H54 (cell line): ENCODE measurements around the gene ABCA13.
"Not testable (repeated sequence)": the region's sequence is repeated elsewhere in the genome, so short reads cannot be mapped to it uniquely, and the experiment has no call there.

Source experiments
- DNase-seq: peaks from one replicate; pipeline ENCODE4 v3.0.0; 2011; ENCODE audit warnings: low spot score, mixed read lengths; ENCODE audit not compliant: insufficient read length
- FAIRE-seq: peaks from 3 replicates; lab custom pipeline; 2011; peaks lifted over from hg19 to GRCh38; lab: Jason Lieb, UNC
- POLR2A ChIP-seq: IDR thresholded peaks from 2 replicates; pipeline ENCODE4 v1.6.1; 2011; ENCODE audit warnings: low read depth, mild to moderate bottlenecking, low read length

Gene ABCA13

GRCh38 chr7:48182718-48183369 is 11.6 kb downstream of the ABCA13 start:
- FAIRE-seq, result no peak
- TF ChIP-seq POLR2A, result no peak
- no peak for DNase-seq

DNA sequence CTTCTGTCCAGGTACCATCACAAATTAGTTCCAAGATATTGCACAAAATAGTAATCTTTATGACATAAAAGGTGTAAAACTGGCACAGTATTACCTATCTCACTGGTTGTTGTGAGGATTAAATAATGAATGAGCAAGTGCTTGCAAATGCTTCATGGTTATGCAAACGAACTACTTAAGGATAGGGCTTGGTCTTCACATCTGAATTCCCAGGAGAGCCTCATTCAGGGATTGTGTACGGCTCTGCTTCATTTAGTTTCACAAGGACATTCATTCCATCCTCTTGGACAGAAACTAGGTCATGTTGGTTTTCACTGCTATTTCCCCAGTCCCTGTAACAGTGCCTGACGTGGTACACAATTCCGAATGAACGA is 12.1 kb downstream of the ABCA13 start:
- no peak for TF ChIP-seq POLR2A
- no peak for DNase-seq
- peak; percentile 6 for FAIRE-seq

DNA sequence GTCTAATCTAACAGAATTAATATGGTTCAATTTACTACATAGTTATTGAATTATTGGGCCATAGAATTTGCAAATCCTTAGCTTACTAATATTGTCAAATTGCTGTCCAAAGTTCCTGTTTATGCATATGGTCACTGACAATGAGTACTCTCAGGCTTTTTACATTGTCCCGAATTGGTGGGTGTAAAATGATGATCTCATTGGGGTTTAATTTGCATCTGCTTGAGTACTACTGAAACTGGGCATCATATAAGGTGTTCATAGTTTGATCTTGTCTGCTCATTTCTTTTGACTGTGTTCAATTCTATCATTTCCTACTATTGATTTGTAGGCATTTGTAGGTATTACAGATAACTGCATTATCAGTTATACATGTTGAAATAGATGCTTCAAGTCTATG is 12.7 kb downstream of the ABCA13 start:
- TF ChIP-seq POLR2A, result no peak
- DNase-seq (no peak), FAIRE-seq (no peak)

DNA sequence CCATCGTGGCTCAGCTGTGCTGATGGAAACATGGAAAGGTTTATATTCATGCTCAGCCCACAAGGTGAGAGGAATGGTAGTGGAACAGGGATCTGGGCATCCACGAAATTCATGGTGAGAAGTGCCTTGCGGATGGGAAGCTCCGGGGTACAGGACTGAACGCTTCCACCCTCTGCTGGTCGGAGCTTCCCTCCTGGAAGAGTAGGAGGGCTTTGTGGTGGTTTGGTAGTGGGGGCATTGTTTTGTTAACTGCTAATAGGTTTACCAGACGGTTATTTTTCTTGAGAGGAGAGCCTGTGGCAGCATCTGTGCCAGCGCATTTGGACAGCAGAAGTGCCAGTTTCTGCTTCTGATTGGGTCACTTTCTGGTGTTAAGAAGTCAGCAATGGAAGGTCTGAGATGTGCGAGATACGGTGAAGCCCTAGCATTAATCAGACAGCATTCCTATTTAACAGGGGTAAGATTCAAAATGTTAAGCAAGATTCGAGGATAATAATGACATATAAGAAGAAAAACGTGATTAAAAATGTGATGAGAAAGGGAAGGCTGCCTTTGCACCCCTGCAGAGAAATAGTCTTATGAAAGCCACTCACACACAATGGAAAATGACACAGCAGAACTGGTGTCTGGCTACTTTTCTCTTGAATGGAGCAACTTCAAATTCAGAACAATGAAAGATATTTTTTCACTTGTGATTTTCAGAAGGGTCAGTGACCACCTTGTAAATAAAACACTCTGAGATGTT is 17.7 kb downstream of the ABCA13 start:
- no peak for DNase-seq
- FAIRE-seq, result peak; percentile 78
- no peak for TF ChIP-seq POLR2A

- DNase-seq, result no peak
- no peak for FAIRE-seq
- no peak for TF ChIP-seq POLR2A
Observed at GRCh38 chr7:48192996-48193395, 21.7 kb downstream of the ABCA13 start.

- DNase-seq, result no peak
- FAIRE-seq, result no peak
- TF ChIP-seq POLR2A, result no peak
Observed at GRCh38 chr7:48193421-48193820, 22.2 kb downstream of the ABCA13 start.

- not testable (repeated sequence) for DNase-seq, FAIRE-seq
Observed at GRCh38 chr7:48200946-48201589, 29.8 kb downstream of the ABCA13 start.

GRCh38 chr7:48202916-48203315 is 31.7 kb downstream of the ABCA13 start:
- not testable (repeated sequence) for FAIRE-seq, DNase-seq

DNA sequence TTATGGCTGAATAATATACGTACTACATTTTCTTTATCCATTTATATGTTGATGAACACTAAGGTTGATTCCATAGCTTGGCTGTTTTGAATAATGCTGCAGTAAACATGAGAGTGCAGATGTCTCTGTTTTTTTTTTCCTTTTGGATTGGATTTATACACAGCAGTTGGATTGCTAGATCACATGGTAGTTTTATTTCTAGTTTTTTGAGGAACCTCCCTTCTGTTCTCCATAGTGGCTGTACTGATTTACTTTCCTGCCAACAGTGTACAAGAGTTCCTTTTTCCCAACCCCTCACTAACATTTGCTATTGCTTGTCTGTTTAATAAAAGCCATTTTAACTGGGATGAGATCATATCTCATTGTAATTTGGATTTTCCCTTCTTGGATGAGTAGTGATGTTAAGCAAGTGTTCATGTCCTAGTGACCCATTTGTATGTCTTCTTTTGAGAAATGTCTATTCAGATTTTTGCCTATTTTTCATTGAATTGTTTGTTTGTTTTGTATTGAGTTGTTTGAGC is 36.0 kb downstream of the ABCA13 start:
- no peak for TF ChIP-seq POLR2A
- DNase-seq (no peak), FAIRE-seq (no peak)

DNA sequence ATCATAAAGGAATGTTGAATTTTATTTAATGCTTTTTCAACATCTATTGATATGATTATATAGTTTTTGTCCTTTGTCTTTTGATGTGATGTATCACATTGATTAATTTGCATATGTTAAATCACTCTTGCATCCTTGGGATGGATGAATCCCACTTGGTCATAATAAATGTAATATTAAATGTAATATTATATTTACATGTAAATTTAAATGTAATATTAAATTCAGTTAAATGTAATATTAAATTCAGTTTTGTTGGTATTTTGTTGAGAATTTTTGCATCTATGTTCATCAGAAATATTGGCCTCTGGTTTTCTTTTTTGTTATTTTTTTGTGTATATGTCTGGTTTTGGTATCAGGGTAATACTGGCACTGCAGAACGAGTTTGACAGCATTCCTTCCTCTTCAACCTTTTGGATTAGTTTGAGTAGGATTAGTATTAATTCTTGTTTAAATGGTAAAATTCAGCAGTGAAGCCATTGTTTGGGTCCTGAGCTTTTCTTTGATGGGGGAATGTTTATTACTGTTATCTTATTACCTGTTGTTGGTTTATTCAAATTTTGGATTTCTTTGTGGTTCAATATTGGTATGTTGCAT is 37.8 kb downstream of the ABCA13 start:
- FAIRE-seq, result no peak

DNA sequence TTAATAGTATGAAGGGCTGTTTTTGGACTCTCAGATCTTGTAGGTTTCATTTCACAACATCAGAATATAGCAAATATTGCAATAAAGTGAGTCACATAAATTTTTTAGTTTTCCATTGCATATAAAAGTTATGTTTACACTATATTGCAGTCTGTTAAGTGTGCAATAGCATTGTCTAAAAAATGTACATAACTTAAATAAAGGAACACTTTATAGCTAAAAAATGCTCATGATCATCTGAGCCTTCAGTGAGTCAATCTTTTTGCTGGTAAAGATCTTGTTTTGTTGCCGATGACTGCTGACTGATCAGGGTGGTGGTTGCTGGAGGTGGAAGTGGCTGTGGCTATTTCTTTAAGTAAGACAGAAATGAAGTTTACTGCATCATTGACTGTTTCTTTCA is 42.0 kb downstream of the ABCA13 start:
- no peak for FAIRE-seq
- DNase-seq, result no peak
- no peak for TF ChIP-seq POLR2A

More for the DNA sequence above, 37.8 kb downstream of the ABCA13 start:
- no peak for TF ChIP-seq POLR2A
- no peak for DNase-seq

DNA sequence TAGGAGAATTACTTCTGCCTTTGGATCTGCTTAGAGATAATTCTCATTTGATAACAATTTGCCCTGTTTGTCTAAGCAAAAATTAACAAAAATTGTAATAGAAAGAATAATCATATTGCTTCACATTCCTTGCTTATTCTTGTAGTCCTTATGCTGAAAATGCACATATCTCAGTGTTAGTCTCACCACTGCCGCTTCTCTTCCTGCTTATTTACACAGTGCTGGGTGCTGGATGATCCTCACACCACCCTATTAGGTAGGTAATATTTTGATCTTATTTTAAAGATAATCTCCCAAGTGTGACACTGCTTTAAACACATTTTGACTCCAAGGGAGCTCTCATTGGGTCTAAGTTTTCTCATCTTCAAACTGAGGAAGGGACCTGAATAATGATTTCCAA is 46.0 kb downstream of the ABCA13 start:
- no peak for TF ChIP-seq POLR2A
- DNase-seq (no peak), FAIRE-seq (no peak)

DNA sequence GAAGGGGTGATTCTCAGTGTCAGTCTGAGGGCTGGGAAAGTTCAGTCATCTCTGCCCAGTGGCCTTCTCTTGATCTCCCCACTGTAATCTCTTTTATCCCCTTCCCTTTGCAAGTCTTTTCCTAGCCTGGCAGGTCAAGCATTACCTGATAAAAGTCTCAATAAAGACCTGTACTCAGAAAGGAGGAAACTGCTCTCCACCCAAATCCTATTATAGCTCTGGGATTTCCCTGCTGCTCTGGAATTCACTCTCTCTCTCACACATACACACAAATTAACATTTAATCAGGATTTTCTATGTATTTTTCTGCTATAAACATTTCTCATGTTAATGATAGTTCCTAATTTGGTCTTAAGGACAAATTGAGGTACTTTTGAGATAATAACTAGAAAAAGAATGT is 46.5 kb downstream of the ABCA13 start:
- TF ChIP-seq POLR2A, result no peak
- DNase-seq (no peak), FAIRE-seq (no peak)

DNA sequence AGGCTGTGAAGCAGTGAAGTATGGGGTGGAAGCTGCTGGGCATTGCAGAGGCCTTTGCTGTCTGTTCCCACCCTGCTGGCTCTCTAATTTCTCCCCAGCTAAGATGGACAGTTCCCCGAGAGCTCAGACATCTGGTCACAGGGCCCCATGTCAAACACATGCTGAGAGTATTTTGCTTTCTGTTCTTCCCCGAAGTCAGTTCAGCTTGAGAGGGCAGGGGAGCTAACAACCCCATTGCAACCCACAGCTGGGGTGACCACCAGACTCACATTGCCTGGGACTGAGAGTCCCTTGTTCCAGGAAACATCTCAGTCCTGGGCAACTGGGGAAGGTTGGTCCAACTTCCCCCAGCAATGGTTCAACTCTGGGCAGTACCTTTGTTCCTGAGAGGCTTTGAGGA is 52.8 kb downstream of the ABCA13 start:
- TF ChIP-seq POLR2A, result no peak
- FAIRE-seq (no peak), DNase-seq (no peak)
